HG03432 (cell line): ENCODE results near the gene DMRT3.
"Not testable (repeated sequence)": the region's sequence is repeated elsewhere in the genome, so short reads cannot be mapped to it uniquely, and the experiment has no call there.

Source experiments
- ATAC-seq: cut with Tn5 transposase; IDR thresholded peaks from one replicate; pipeline ENCODE4 v1.9.1; 2021; ENCODE audit warnings: mild to moderate bottlenecking, moderate library complexity; ENCODE audit not compliant: unreplicated experiment

The DMRT3 gene

DNA sequence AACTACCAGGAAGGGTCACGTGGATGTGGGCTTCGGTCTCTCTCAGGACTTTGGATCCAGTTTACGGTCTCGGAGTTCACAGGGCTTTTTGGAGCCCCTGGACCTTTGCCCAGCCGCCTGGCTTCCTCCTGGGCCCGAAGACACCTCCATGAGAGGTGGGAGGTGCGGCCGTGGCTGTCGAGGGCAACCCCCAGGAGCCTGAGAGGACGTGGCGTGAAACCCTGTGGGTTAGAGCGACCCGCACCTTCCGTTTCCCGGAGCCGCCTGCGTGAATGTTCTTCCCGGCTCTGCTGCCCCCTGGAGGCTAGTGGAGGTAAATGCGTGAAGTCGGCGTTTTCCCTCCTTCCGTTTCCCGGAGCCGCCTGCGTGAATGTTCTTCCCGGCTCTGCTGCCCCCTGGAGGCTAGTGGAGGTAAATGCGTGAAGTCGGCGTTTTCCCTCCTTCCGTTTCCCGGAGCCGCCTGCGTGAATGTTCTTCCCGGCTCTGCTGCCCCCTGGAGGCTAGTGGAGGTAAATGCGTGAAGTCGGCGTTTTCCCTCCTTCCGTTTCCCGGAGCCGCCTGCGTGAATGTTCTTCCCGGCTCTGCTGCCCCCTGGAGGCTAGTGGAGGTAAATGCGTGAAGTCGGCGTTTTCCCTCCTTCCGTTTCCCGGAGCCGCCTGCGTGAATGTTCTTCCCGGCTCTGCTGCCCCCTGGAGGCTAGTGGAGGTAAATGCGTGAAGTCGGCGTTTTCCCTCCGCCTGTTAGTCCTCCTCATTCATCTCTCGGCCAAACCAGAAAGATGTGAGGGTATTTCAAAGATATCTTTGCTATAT lies 22.1 kb downstream of the DMRT3 start:
- not testable (repeated sequence) for ATAC-seq

DNA sequence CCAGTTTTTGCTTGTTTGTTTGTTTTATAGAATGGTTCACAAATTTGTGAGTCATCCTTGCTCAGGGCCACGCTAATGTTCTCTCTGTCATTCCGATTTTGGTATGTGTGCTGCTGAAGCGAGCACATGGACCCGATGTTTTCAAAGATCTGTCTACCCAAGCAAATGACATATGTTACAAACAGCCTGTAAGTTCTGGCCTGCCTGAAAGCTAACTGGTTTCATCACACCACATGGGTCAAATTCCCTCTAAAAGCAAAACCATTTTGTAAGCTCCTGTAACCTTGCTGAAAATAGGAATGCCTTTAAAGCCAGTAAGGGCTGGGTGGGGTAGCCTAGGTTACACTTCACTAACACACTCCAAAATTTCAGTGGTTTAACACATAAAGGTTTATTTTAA lies 25.4 kb downstream of the DMRT3 start:
- no peak for ATAC-seq

DNA sequence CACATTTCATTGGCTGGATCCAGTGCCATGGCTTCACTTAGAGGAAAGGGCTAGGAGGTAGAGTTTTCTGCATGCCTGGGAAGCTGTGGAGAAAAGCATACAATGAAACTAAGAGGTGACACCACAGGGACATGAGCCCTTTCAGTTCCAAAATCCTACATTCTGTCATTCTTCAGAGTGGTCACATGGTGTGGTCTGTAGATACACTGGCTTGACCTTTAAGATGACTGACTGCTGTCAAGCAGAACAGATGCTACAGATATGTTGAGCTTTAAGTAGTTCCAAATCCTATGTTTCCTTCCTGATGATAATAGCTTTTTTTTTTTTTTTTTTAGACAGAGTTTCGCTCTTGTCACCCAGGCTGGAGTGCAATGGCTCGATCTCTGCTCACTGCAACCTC lies 26.2 kb downstream of the DMRT3 start:
- ATAC-seq: no peak

DNA sequence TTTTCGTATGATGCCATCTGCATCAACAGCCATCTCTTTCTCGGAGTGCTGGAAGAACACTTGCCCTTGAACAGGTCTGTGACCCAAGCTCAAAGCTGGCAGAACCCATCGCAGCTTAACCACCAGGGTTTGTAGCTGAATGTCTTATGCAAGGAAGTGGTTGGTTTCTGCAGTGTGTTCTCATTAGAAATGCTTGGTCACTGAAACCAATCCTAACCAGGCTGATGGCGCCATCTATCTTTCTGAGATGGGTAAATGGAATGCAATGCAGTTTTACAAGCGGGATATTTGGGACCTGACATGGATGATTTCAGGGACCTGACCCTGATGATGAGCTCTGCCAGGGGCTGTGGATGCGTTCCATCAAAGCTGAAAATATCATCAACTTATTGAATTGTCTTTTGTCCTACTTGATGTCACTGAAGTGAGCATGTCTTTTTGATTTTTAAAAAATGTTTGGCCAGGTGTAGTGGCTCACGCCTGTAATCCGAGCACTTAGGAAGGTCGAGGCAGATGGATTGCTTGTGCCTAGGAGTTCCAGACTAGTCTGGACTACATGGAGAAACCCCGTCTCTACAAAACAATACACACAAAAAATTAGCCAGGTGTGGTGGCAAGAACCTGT lies 28.7 kb downstream of the DMRT3 start:
- ATAC-seq: peak; percentile 66

DNA sequence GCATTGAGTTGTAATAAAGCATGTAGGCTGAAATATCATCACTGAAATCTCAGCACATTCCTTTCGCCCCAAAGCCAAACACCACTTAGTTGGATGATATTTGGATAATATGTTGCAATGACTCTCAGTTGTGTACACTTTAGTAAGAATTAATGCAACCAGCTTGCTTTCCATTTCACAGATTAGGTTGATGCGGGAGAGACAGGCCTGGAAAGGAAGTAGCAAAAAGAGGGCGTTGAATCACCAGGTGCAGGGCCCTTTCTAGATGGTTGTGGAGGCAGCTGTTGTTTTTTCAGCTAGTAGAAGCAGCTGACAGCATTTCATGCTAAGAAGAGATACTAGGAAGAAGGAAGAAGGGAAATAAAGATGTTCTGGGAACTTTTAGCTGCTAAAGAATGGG lies 30.9 kb downstream of the DMRT3 start:
- ATAC-seq: no peak

DNA sequence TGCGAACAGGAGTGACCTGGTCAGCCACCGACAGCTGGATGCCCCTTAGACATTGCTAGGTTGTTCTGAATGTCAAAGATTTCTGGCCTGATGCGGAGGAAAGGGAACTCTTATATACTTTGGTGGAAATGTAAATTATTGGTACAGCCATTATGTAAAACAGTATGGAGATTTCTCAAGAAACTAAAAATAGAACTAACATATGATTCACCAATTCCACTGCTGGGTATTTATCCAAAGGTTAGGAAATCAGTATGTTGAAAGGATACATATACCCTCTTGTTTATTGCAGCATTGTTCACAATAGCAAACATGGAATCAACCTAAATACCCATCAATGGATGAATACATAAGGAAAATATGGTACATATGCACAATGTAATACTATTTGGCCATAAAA lies 31.8 kb downstream of the DMRT3 start:
- ATAC-seq: no peak

DNA sequence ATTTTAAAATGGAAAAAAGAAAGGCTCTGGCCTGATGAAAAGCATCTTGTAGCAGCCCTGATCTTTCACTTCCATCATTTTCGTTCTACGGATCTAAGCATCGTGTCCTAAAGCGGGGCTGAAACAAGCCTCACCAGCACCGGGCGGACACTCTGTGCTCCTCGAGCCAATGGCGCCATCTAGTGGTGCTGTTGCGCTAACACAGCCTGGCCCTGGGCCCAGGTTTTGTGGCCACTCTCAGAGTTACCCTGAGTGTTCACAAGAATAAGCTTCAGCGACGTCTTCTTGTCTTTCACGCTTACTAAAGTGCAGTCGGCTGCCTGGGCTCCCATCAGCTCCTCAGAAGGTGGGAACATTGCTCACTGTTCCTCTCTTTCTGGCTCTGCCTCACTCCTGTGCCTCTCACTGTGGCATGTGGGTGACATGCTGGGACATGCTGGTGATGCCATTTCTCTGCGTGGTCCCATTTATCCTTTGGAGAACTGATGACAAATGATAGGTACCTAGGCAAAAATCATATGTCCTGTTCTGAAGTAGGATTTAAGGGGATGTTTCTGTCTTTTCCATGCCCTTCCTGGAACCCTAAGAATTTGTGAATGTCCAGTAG lies 32.7 kb downstream of the DMRT3 start:
- ATAC-seq: peak; percentile 95

DNA sequence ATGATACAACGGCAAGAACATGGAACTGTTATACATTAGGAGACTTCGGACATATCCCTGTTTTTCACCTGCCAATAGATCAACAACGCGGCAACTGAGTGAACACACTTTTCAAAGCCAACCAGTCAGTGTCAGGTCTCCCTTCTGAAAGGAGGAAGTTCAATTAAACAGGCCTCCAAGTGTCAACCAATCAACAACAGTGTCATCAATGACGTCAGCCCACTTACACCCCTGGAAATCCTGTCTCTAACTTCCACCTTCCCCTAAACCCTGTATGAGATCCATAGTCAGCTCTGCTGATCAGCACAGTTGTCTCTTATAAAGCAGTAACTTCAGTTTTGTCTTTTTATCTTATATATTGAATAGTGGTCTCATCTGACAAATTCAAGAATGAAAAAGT lies 36.6 kb downstream of the DMRT3 start:
- no peak for ATAC-seq

DNA sequence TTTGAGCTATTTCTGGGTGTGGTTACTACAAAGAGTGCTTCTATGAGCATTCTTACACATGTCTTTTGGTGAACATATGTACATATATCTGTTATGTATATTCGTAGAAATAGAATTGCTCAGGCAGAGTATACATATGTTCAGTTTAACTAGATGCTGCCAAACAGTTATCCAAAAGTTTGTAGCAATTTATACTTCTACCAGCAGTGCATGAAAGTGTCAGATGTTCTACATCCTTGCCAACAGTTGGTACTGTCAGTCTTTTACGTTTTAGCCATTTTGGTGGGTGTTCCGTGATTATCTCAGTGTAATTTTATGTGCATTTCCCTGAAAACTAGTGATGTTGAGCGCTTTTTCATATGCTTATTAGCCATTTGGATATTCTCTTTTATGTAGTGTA lies 37.8 kb downstream of the DMRT3 start:
- no peak for ATAC-seq

DNA sequence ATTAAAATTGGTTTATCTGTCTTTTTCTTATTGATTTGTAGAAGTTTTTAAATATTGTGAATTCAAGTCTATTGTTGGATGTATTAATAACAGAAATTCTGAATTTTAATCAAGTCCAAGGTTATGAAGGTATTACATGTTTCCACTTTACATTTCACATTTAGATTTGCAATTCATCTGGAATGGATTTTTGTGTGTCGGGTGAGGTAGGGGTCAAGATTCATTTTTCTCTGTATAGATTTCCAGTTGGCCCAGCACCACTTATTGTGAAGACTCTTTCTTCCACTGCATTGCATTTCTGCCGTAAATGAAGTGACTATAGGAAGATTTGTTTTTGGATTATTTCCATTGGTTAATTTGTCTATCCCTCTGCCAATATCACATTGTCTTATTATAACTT lies 38.2 kb downstream of the DMRT3 start:
- ATAC-seq: no peak

DNA sequence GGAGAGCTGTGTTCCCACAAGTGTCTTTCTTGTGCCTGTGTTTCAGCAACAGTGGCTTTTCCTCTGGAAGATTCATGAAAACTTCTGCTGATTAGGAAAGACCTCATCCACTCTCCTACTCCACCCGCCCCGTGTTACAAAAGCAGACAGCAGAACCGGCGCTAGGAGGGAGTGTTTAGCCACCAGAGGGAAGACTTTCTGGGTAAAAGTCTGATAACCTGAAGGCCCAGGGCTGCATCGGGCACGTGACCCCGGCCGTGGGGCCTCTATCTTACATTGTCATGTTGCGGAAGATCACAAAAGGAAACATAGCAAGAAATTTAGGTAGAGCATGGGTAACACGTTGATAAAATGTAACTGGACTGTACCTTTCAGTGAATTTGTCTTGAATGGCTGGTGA lies 41.7 kb downstream of the DMRT3 start:
- no peak for ATAC-seq

DNA sequence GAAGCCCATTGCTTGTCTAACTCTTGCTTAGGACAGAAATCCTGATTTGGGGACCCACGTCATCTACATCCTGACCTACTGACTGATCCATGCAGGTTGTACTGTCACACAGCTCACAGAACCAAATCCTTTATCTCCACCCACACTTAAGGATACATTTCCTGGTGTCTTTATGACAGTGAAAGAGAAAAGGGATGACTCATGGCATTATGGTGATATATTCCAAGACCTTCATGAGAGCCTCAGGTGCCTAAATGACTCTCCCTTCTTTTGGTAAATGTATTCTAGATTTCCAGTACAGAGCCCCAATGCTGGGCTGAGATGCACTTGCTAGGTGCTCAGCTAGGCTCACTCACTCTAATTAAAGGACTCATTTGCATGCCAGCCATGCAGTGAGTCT lies 47.7 kb downstream of the DMRT3 start:
- no peak for ATAC-seq

DNA sequence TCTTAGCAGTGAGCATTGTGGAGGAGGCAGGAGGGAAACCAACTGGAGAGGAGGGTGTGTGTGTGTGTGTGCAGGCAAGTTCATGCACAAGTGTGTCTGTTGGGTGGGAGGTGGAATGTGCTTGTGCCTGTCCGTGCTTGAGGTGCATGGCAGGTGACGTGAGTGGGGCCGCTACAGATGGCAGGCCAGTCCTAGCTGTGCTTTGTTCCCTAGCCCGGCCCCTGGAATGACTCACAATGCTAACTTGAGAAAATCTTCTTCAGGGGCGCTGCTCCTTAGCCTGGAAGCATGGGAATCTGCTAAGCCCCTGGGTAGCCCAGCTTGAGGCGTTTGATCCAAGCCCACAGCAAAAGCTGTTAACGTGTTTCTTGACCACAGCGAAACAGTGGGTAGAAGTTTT lies 48.7 kb downstream of the DMRT3 start:
- no peak for ATAC-seq

DNA sequence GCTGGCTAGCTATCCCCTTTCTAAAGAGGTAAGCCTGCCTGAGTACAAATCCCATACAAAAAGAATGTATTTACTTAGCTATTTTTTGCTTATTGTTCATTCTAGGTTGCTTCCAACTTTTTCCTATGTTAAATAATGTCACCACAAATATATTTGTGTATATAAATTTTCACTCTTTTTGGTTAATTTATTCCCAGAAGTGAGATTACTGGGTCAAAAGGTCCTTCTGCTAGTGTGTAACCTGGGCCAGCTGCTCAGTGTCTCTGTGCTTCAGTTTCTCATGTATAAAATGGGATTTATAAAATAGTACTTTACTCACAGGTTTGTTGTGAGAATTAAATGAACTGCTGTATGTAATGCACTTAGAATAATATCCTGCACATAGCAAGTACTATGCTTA lies 49.8 kb downstream of the DMRT3 start:
- ATAC-seq: no peak

DNA sequence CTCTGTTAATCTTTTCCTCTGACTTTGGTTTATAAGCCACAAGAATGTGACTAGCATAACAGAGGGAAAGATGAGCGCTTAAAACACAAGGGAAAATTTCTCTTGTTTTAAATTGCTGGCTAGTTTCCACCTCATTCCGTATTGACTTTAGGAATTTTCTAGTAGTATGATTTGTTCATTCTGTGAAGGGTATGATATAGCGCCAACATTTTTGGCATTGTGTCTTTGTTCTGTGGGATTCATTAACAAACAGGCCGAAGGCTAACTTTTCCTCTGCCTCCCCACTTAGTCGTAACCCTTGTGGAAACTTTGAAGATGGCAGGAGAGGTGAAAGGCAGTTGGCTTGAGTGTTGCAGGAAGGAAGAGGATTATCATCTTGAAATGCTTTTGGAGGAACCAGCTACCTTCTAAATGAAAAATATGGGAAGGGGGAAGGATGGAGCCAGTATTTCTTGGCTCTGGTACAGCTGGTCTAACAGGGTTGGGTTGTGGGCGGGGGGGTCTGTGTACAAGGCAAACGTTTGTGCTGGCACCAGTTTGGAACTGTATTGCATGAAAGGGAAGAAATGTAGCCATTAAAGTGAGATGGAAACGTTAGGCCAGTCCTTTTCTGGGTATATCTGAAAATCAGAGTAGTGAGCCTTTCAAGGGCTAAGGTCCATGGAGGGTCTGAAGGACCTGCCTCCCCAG lies 52.2 kb downstream of the DMRT3 start:
- ATAC-seq: no peak

DNA sequence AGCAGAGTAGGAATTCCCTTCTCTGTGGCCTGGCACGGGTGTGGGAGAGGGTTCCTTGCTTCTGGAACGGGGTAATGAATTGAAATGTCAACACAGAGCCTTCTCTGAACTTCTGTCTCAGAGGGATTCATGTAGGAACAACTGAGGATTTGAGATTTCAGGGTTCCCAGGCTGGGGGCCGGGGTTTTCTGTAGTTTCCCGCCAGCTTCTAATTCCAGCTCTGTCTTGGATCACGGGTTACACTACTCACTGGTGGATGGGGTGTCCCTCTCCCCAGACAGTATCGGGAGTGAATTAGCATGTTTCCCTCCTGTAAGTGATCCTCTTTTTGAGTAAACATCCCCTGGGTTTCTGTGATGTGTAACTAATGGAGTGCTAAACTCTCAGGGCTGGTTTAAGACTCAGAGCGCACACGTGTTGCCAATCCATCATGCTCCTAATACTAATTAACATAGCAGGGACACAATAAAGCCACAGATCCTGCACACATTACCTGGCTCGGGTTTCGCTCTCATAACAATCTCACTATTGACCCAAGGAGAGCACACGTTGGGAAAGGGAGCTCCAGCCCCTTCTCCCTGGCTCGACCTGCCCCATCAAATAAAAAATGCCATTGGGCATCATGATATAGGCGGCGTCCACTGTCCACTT lies 55.6 kb downstream of the DMRT3 start:
- no peak for ATAC-seq

DNA sequence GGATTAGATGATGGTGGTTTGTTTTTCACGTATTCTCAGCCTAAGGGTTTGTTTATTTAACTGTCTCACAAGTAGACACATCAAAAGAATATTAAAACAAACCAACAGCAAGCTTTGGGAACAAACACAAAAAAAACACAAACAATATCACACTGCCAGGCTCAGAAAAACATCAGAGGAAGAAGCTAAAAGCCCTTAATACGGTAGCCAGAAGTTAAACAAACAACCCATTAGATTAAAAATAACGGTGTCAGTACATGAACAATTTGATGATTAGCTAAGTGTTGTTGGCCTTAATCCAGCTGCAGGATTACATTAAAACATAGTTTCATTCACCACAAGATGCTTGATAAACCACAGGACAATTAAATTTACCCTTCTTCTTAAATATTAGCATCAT lies 57.8 kb downstream of the DMRT3 start:
- ATAC-seq: no peak

DNA sequence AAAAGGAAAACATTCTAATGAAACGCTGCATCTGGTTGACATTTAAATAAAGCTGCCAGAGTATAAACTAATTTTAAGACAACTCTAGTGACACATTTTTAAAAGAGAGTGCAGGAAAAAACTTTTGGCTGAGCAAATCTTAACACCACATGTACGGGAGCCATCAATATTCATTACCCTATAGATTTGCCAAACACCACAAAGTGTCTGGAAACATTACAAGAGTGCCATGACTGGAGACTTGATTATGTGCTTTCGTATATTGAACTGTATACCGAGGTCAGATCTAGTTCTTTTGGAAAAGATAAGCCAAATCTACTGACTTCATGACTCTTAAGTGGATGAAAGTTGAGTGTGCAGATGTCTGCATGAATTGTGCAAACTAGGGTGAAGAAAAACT lies 63.1 kb downstream of the DMRT3 start:
- no peak for ATAC-seq
